Adipose tissue (tissue), 3 donors: ENCODE results near the gene DENND1C. TPM values are rescaled to one million over a fixed set of nuclear protein-coding genes. Genes with fewer than 3 reads are reported as not detected.
"Not testable (repeated sequence)": the region's sequence is repeated elsewhere in the genome, so short reads cannot be mapped to it uniquely, and the experiment has no call there.

Source experiments
- H3K27ac ChIP-seq: one replicate; pipeline ENCODE4 v1.5.1; 2013; ENCODE audit warnings: low read depth, low read length
- WGBS, 3 donors: extraction: QIAGEN DNeasy Blood & Tissue Kit; methylation state at CpG; one replicate each; pipeline ENCODE4 v1.1.7; 2013; 5-methylcytosine and 5-hydroxymethylcytosine counted together
- polyA plus RNA-seq, 3 donors: library from polyadenylated mRNA; stranded (reverse); fragments of 200-250 nt; gene quantifications; one replicate each; pipeline ENCODE4 v1.2.3, GENCODE V29; 2013
- donor health status: healthy with polysubstance abuse.
- donor health status: Bipolar disorder and iron deficiency.
- donor health status: healthy.

The DENND1C gene
- polyA plus RNA-seq, 3 donors = 1.5 to 2.7 (median 2.1) TPM

GRCh38 chr19:6439743-6440142 lies 41.8 kb downstream of the DENND1C start:
- no peak overlapping the region for H3K27ac ChIP-seq

GRCh38 chr19:6433663-6434062 lies 47.9 kb downstream of the DENND1C start, which contains the start of gene SLC25A41:
Gene SLC25A41, minus strand, starts transcription at chr19:6433763. Its CDS starts 70 bp downstream, at chr19:6433693.
- WGBS, 3 donors = 88 to 94% (median 92%) methylated on average over 9 to 10 of the region's 10 CpGs

More at GRCh38 chr19:6439743-6440142, 41.8 kb downstream of the DENND1C start:
- 91 to 95% (median 93%) methylated on average over 3 to 4 of the region's 4 CpGs for WGBS, 3 donors

GRCh38 chr19:6433165-6433564 lies 48.4 kb downstream of the DENND1C start:
- H3K27ac ChIP-seq = no peak overlapping the region
- WGBS, 3 donors = 85 to 93% (median 92%) methylated on average over 11 of the region's 11 CpGs

More at GRCh38 chr19:6433663-6434062, 47.9 kb downstream of the DENND1C start, which contains the start of gene SLC25A41:
- no peak within 1 kb of the TSS for H3K27ac ChIP-seq

GRCh38 chr19:6431891-6432290 lies 49.7 kb downstream of the DENND1C start:
- WGBS, 3 donors = 88 to 93% (median 93%) methylated on average over 11 of the region's 11 CpGs
- no peak overlapping the region for H3K27ac ChIP-seq

- H3K27ac ChIP-seq = no peak overlapping the region
- 58 to 64% (median 62%) methylated on average over 16 to 20 of the region's 20 CpGs for WGBS, 3 donors
Measured at GRCh38 chr19:6429419-6430221, 52.0 kb downstream of the DENND1C start.

- H3K27ac ChIP-seq = not testable (repeated sequence)
- WGBS, 3 donors = 73 to 88% (median 86%) methylated on average over 2 of the region's 2 CpGs
Measured at GRCh38 chr19:6428692-6429418, 52.7 kb downstream of the DENND1C start.

- WGBS, 3 donors = 91 to 97% (median 96%) methylated on average over 18 of the region's 18 CpGs
- no peak overlapping the region for H3K27ac ChIP-seq
Measured at GRCh38 chr19:6427131-6427530, 54.5 kb downstream of the DENND1C start.

- WGBS, 3 donors = 90 to 95% (median 91%) methylated on average over 20 to 21 of the region's 21 CpGs
- H3K27ac ChIP-seq = no peak overlapping the region
Measured at GRCh38 chr19:6425732-6426620, 55.6 kb downstream of the DENND1C start.

GRCh38 chr19:6424939-6425731 lies 56.5 kb downstream of the DENND1C start:
- WGBS, 3 donors = 3 to 5% (median 4%) methylated on average over 43 of the region's 43 CpGs
- H3K27ac ChIP-seq = no peak overlapping the region

GRCh38 chr19:6424195-6424938 lies 57.2 kb downstream of the DENND1C start, which contains the start of gene KHSRP:
Gene KHSRP, minus strand, starts transcription at chr19:6424811. Its CDS starts 110 bp downstream, at chr19:6424701.
- H3K27ac ChIP-seq = peak within 1 kb of the TSS; percentile 46
- 0 to 1% (median 0%) methylated on average over 22 to 114 of the region's 114 CpGs for WGBS, 3 donors

- H3K27ac ChIP-seq = no peak overlapping the region
- WGBS, 3 donors = 1% methylated on average over 18 to 20 of the region's 20 CpGs
Measured at GRCh38 chr19:6423499-6424194, 57.9 kb downstream of the DENND1C start.

- H3K27ac ChIP-seq = no peak overlapping the region
- 77 to 85% (median 84%) methylated on average over 20 of the region's 20 CpGs for WGBS, 3 donors
Measured at GRCh38 chr19:6421075-6422014, 60.2 kb downstream of the DENND1C start.

GRCh38 chr19:6418562-6418932 lies 63.0 kb downstream of the DENND1C start:
- WGBS, 3 donors = 88 to 94% (median 91%) methylated on average over 19 of the region's 19 CpGs
- no peak overlapping the region for H3K27ac ChIP-seq

- no peak overlapping the region for H3K27ac ChIP-seq
- 76 to 79% (median 78%) methylated on average over 21 to 33 of the region's 33 CpGs for WGBS, 3 donors
Measured at GRCh38 chr19:6417713-6418561, 63.6 kb downstream of the DENND1C start.
